HL-60 (cell line): ENCODE measurements around the gene SH3RF1.

Experiments used
- CTCF ChIP-seq: IDR thresholded peaks from one replicate; pipeline ENCODE4 v1.5.1; 2011; ENCODE audit warnings: low read length, control low read depth, inconsistent platforms; ENCODE audit not compliant: insufficient read depth
- POLR2AphosphoS5 ChIP-seq: IDR thresholded peaks from 2 replicates; pipeline ENCODE4 v1.6.1; 2012; ENCODE audit warnings: low read depth
- REST ChIP-seq: IDR thresholded peaks from 2 replicates; pipeline ENCODE4 v1.6.1; 2012; ENCODE audit warnings: low read depth; ENCODE audit not compliant: insufficient replicate concordance
- SPI1 ChIP-seq: IDR thresholded peaks from 2 replicates; pipeline ENCODE4 v1.6.1; 2012; ENCODE audit warnings: low read depth, mild to moderate bottlenecking, borderline replicate concordance

- no peak for TF ChIP-seq CTCF
- no peak for TF ChIP-seq REST
- TF ChIP-seq POLR2AphosphoS5 = no peak
- TF ChIP-seq SPI1 = no peak
Observed at GRCh38 chr4:169253113-169253671, 17.6 kb downstream of the SH3RF1 start.
